ENCODE results near the gene COL2A1. TPM values are rescaled to one million over a fixed set of nuclear protein-coding genes. Genes with fewer than 3 reads are reported as not detected.

COL2A1 gene
- total and polyA plus RNA-seq, 2 experiments from 2014 or later, result not detected

DNA sequence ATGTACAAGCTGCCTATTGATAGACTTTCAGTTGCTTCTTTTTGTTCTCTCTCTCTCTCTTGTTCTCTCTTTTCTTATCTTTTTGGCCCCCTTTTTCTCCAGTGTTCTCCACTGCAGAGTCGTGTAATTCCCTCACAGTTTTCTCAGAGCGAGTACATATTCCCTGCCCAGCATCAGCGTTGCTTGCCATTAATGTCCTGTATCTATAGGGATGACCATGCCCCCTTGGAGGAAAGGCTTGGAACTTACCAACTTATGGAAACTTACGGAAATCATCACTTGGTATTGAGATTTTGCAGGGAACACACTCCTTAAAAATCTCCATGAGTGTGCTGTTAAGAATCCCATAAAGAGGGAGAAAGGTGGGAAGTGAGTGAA is 14.3 kb upstream of the COL2A1 start:
- peaks cover 73% of the 10 kb centered on the region for H3K27me3 ChIP-seq (replicated peaks; ENCODE audit: insufficient read depth)
- in situ Hi-C loops (cut with MboI), result no loop called here

DNA sequence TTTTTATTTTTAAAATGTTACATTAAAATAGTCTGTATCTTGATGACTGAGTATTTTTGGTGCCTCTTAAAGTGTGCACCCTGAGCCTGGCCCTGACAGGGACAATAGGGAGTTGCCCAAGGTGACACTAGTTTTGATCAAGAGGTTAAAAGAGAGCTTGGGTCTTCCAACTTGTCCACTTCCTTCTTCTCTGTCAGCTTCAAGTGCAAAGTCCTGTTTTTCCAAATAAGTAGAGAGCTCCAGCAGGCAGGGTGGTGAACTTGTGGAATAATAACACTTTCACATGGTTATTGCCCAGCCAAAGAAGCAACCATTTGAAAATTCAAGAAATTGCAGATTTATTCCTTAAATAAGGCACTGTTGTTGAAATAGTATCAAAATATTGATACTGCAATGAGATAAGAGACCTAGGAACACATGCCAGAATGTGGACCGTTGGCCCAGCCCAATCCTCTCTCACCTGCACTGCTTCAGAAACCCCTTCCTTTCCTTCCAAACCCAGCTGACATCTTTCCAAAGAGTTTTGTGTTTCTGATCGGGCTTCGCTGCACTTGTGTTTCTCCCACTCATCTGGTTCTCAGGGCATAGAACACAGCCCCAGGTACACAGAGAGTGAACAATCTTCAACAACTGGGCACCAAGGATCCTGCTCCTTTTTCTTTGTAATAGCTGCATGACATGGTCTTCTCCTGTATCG is 13.8 kb upstream of the COL2A1 start:
- Histone ChIP-seq H3K4me3 (no peak overlapping the region), H3K4me2 (ENCODE audit: unreplicated experiment) (no peak overlapping the region), H3K4me1 (ENCODE audit: insufficient read depth) (no peaks in the 10 kb centered on the region), H3F3A (ENCODE audit: insufficient read depth) (no peaks in the 10 kb centered on the region), H4K20me1 (ENCODE audit: insufficient read depth) (no peaks in the 10 kb centered on the region), H3K9ac (no peak overlapping the region), H3K27ac (no peak overlapping the region), H3K27me3 (replicated peaks; ENCODE audit: insufficient read depth) (peaks cover 76% of the 10 kb centered on the region), H3K36me3 (ENCODE audit: low read depth) (no peaks in the 10 kb centered on the region), H3K9me3 (ENCODE audit: low read depth) (no peaks in the 10 kb centered on the region), H2AFZ (no peak overlapping the region), H3K9me2 (ENCODE audit: insufficient read depth) (no peaks in the 10 kb centered on the region), H3K79me2 (ENCODE audit: insufficient read depth) (no peaks in the 10 kb centered on the region)
- WGBS, 2 experiments (ENCODE audit: low coverage in 1 of 2, low lambda C conversion rate in 2 of 2, missing lambda C conversion rate in 2 of 2), result 30 to 41% methylated on average over 4 of the region's 4 CpGs
- in situ Hi-C loops (cut with MboI), result no loop called here
- DNase-seq, result no peak
- TF ChIP-seq EZH2 (IDR thresholded peaks at IDR 0.05; ENCODE audit: insufficient read depth, poor library complexity, severe bottlenecking), result no peak
- no peak for TF ChIP-seq EZH2phosphoT487 (IDR thresholded peaks at IDR 0.05; ENCODE audit: insufficient read depth, low read depth)

More for the DNA sequence above, 14.3 kb upstream of the COL2A1 start:
- Histone ChIP-seq H3K4me1 (ENCODE audit: insufficient read depth) (no peaks in the 10 kb centered on the region), H2AFZ (no peak overlapping the region), H3K27ac (no peak overlapping the region), H3K9me2 (ENCODE audit: insufficient read depth) (no peaks in the 10 kb centered on the region), H4K20me1 (ENCODE audit: insufficient read depth) (no peaks in the 10 kb centered on the region), H3K9me3 (ENCODE audit: low read depth) (no peaks in the 10 kb centered on the region), H3K36me3 (ENCODE audit: low read depth) (no peaks in the 10 kb centered on the region), H3K4me3 (no peak overlapping the region), H3K9ac (no peak overlapping the region), H3F3A (ENCODE audit: insufficient read depth) (no peaks in the 10 kb centered on the region), H3K79me2 (ENCODE audit: insufficient read depth) (no peaks in the 10 kb centered on the region), H3K4me2 (ENCODE audit: unreplicated experiment) (no peak overlapping the region)
- 52 to 66% methylated on average over 4 of the region's 4 CpGs for WGBS, 2 experiments (ENCODE audit: low coverage in 1 of 2, low lambda C conversion rate in 2 of 2, missing lambda C conversion rate in 2 of 2)
- TF ChIP-seq EZH2phosphoT487 (IDR thresholded peaks at IDR 0.05; ENCODE audit: insufficient read depth, low read depth) (no peak), EZH2 (IDR thresholded peaks at IDR 0.05; ENCODE audit: insufficient read depth, poor library complexity, severe bottlenecking) (no peak)
- no peak for DNase-seq

DNA sequence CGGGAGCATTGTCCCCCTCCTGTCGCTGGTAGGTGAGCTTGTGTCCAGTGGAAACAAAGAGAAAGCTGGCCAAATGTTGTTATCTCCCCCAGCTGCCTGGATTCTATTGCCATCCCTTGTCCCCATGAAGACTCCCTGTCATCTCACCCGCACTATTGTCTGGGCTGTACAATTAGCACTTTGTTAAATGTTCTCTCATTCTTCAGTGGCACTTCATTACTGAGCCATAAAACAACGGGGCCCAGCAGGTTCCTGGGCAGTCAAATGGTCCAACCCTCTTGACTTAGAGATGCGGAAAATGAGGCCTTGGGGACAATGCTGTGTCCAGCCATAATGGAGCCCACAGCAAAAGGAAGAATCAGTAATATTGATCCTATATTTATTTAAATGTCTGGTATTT is 13.2 kb upstream of the COL2A1 start:
- no peak overlapping the region for H3K27ac ChIP-seq
- no peak for TF ChIP-seq EZH2phosphoT487 (IDR thresholded peaks at IDR 0.05; ENCODE audit: insufficient read depth, low read depth)
- no peak for TF ChIP-seq EZH2 (IDR thresholded peaks at IDR 0.05; ENCODE audit: insufficient read depth, poor library complexity, severe bottlenecking)
- H3K36me3 ChIP-seq (ENCODE audit: low read depth), result no peaks in the 10 kb centered on the region
- in situ Hi-C loops (cut with MboI), result no loop called here
- no peak overlapping the region for H3K9ac ChIP-seq
- no peak for DNase-seq
- H3K79me2 ChIP-seq (ENCODE audit: insufficient read depth), result no peaks in the 10 kb centered on the region
- H3K4me3 ChIP-seq, result no peak overlapping the region
- no peaks in the 10 kb centered on the region for H3K9me2 ChIP-seq (ENCODE audit: insufficient read depth)
- H4K20me1 ChIP-seq (ENCODE audit: insufficient read depth), result no peaks in the 10 kb centered on the region
- no peaks in the 10 kb centered on the region for H3K9me3 ChIP-seq (ENCODE audit: low read depth)
- H3K27me3 ChIP-seq (replicated peaks; ENCODE audit: insufficient read depth), result peaks cover 76% of the 10 kb centered on the region
- H3K4me2 ChIP-seq (ENCODE audit: unreplicated experiment), result no peak overlapping the region
- 30 to 34% methylated on average over 5 of the region's 5 CpGs for WGBS, 2 experiments (ENCODE audit: low coverage in 1 of 2, low lambda C conversion rate in 2 of 2, missing lambda C conversion rate in 2 of 2)
- no peak overlapping the region for H2AFZ ChIP-seq
- no peaks in the 10 kb centered on the region for H3F3A ChIP-seq (ENCODE audit: insufficient read depth)
- H3K4me1 ChIP-seq (ENCODE audit: insufficient read depth), result no peaks in the 10 kb centered on the region

DNA sequence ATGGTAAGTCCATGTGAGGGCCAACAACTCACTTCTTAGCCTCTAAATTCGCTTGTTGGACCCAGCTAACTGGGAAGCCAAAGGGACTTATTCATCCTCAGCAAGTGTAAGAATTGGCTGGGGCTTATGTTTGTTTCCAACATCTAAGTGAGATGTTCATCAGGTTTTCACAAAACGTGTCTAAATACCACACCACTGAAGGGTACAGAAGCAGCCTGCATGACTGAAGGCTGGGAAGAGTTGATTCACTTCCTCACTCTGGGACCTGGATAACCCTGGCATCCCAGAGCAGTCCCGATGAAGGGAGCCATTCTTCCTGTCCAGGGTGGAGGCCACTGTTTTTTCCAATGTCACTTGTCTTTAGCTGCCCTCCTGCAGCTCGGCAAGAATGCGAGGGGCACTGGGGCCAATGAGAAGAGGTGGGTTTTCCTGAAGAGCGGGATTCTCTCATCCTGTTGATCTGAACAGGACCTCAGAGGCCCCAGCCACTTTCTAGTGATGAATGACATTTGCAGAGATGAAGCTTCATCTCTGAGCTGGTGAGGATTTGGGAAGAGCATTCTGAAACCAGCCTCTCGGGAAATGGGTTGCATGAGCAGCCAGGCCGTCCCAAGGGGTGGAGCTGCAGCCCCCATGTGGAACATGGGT is 12.2 kb upstream of the COL2A1 start:
- 42 to 50% methylated on average over 8 of the region's 8 CpGs for WGBS, 2 experiments (ENCODE audit: low coverage in 1 of 2, low lambda C conversion rate in 2 of 2, missing lambda C conversion rate in 2 of 2)
- no peaks in the 10 kb centered on the region for H3K9me2 ChIP-seq (ENCODE audit: insufficient read depth)
- H3K4me3 ChIP-seq, result no peak overlapping the region
- no peak for TF ChIP-seq EZH2phosphoT487 (IDR thresholded peaks at IDR 0.05; ENCODE audit: insufficient read depth, low read depth)
- no peak for TF ChIP-seq EZH2 (IDR thresholded peaks at IDR 0.05; ENCODE audit: insufficient read depth, poor library complexity, severe bottlenecking)
- no peaks in the 10 kb centered on the region for H3K9me3 ChIP-seq (ENCODE audit: low read depth)
- no peaks in the 10 kb centered on the region for H3K4me1 ChIP-seq (ENCODE audit: insufficient read depth)
- H2AFZ ChIP-seq, result no peak overlapping the region
- in situ Hi-C loops (cut with MboI), result no loop called here
- H3K36me3 ChIP-seq (ENCODE audit: low read depth), result no peaks in the 10 kb centered on the region
- no peak for DNase-seq
- peaks cover 74% of the 10 kb centered on the region for H3K27me3 ChIP-seq (replicated peaks; ENCODE audit: insufficient read depth)
- no peaks in the 10 kb centered on the region for H3F3A ChIP-seq (ENCODE audit: insufficient read depth)
- no peak overlapping the region for H3K27ac ChIP-seq
- H3K9ac ChIP-seq, result no peak overlapping the region
- no peaks in the 10 kb centered on the region for H3K79me2 ChIP-seq (ENCODE audit: insufficient read depth)
- no peaks in the 10 kb centered on the region for H4K20me1 ChIP-seq (ENCODE audit: insufficient read depth)
- no peak overlapping the region for H3K4me2 ChIP-seq (ENCODE audit: unreplicated experiment)
